Stomach (tissue), 9 donors: ENCODE data around the gene FBXW8. TPM values are rescaled to one million over a fixed set of nuclear protein-coding genes. Genes with fewer than 3 reads are reported as not detected.

Experiments used
- DNase-seq, 2 donors: peaks; one replicate each; pipeline versions ENCODE4 v3.0.0 to v3.0.0-alpha.2; 2013 to 2019
- H3K27ac ChIP-seq, 5 donors: fragments of 200-600 bp in 4 of 5; sonication (generic) in 4 of 5; one replicate each; pipeline ENCODE4 v1.5.1; 2013 to 2019; ENCODE audit warnings: mild to moderate bottlenecking in 1 of 5, moderate library complexity in 1 of 5
- H3K27me3 ChIP-seq, 3 donors: fragments of 200-600 bp; sonication (generic); one replicate each; pipeline ENCODE4 v1.5.1; 2017 to 2019; ENCODE audit warnings: mixed run types in 1 of 3
- H3K36me3 ChIP-seq, 4 donors: fragments of 200-600 bp; sonication (generic); 1 replicate in 3 of 4; 2 replicates in 1 of 4; pipeline ENCODE4 v1.5.1; 2016 to 2019
- H3K4me1 ChIP-seq, 4 donors: fragments of 200-600 bp; sonication (generic); one replicate each; pipeline ENCODE4 v1.5.1; 2016 to 2019
- H3K4me3 ChIP-seq, 4 donors: fragments of 200-600 bp; sonication (generic) in 3 of 4; one replicate each; pipeline ENCODE4 v1.5.1; 2016 to 2019; ENCODE audit warnings: mild to moderate bottlenecking in 1 of 4
- H3K9me3 ChIP-seq, 4 donors: fragments of 200-600 bp; sonication (generic); one replicate each; pipeline ENCODE4 v1.5.1; 2016 to 2019
- EP300 ChIP-seq: sonication (generic); formaldehyde crosslinking; IDR thresholded peaks from one replicate; pipeline ENCODE4 v1.6.1; 2017; ENCODE audit warnings: antibody characterized with exemption
- POLR2A ChIP-seq, 4 donors: fragments of 450-650 bp; IDR thresholded peaks; one replicate each; pipeline ENCODE4 v1.6.1; 2016; ENCODE audit warnings: antibody characterized with exemption in 4 of 4, control low read depth in 2 of 4, mild to moderate bottlenecking in 1 of 4, moderate library complexity in 1 of 4
- POLR2AphosphoS5 ChIP-seq, 3 donors: sonication (generic); formaldehyde crosslinking; IDR thresholded peaks; one replicate each; pipeline ENCODE4 v1.6.1; 2016; ENCODE audit warnings: antibody characterized with exemption in 3 of 3
- WGBS, 5 donors: extraction: QIAGEN DNeasy Blood & Tissue Kit in 3 of 5; methylation state at CpG; one replicate each; pipeline versions ENCODE4 v1.1.5 to v1.1.7; 2013 to 2018; 5-methylcytosine and 5-hydroxymethylcytosine counted together
- intact Hi-C: fragments of 100-400 bp; cut with DNase I; formaldehyde crosslinking; loops from one replicate; pipeline ENCODE4 v1.15.1; 2023; ENCODE audit warnings: low total_unique reads
- polyA plus RNA-seq, 3 donors: library from polyadenylated mRNA; stranded (reverse); fragments of 200-250 nt; gene quantifications; one replicate each; pipeline ENCODE4 v1.2.3, GENCODE V29; 2013
- total RNA-seq, 5 donors: library from RNA; depleted of rRNA; stranded (reverse); fragments of >200 nt; gene quantifications; one replicate each; pipeline versions ENCODE4 v1.1.0 to v1.2.3, GENCODE V29; 2014 to 2016
- TF ChIP-seq, protein P1 (sequence below), 7 experiments: fragments of 450-650 bp in 4 of 7; fragments of 200-600 bp in 3 of 7; sonication (generic) in 3 of 7; IDR thresholded peaks; one replicate each; pipeline ENCODE4 v1.5.1; 2016 to 2019; ENCODE audit warnings: antibody characterized with exemption in 7 of 7, control low read depth in 2 of 7, mild to moderate bottlenecking in 1 of 7
- donor health status: healthy with polysubstance abuse.
- donor health status: Bipolar disorder and iron deficiency.
- donor health status: healthy.

Gene FBXW8
- total and polyA plus RNA-seq, 8 donors = 3.2 to 28.7 (median 6.7) TPM

- peak overlapping the region in 2 of 5 donors; percentile 21 to 32 for H3K27ac ChIP-seq
- intact Hi-C loops = no loop called here
- H3K4me1 ChIP-seq = peaks cover 7 to 49% (median 12%) of the 10 kb centered on the region in 4 donors
- no peaks in the 10 kb centered on the region for H3K9me3 ChIP-seq
- WGBS, 5 donors = 55 to 72% (median 67%) methylated on average over 4 to 6 of the region's 6 CpGs
- DNase-seq = no peak
- TF ChIP-seq EP300 (no peak), POLR2A (IDR thresholded peaks at IDR 0.05) (no peak), POLR2AphosphoS5 (IDR thresholded peaks at IDR 0.05) (no peak)
- TF ChIP-seq, protein P1, sequence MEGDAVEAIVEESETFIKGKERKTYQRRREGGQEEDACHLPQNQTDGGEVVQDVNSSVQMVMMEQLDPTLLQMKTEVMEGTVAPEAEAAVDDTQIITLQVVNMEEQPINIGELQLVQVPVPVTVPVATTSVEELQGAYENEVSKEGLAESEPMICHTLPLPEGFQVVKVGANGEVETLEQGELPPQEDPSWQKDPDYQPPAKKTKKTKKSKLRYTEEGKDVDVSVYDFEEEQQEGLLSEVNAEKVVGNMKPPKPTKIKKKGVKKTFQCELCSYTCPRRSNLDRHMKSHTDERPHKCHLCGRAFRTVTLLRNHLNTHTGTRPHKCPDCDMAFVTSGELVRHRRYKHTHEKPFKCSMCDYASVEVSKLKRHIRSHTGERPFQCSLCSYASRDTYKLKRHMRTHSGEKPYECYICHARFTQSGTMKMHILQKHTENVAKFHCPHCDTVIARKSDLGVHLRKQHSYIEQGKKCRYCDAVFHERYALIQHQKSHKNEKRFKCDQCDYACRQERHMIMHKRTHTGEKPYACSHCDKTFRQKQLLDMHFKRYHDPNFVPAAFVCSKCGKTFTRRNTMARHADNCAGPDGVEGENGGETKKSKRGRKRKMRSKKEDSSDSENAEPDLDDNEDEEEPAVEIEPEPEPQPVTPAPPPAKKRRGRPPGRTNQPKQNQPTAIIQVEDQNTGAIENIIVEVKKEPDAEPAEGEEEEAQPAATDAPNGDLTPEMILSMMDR (IDR thresholded peaks at IDR 0.05) = no peak
- H3K36me3 ChIP-seq = peaks cover 0 to 49% (median 25%) of the 10 kb centered on the region in 4 donors
- no peak overlapping the region for H3K4me3 ChIP-seq
- no peaks in the 10 kb centered on the region for H3K27me3 ChIP-seq
Measured at GRCh38 chr12:117046011-117046369, 135.2 kb downstream of the FBXW8 start.

GRCh38 chr12:117046425-117046824 lies 135.7 kb downstream of the FBXW8 start:
- H3K27me3 ChIP-seq = no peaks in the 10 kb centered on the region
- no peak overlapping the region for H3K4me3 ChIP-seq
- intact Hi-C loops = no loop called here
- WGBS, 5 donors = 87 to 91% (median 90%) methylated on average over 25 to 27 of the region's 27 CpGs
- peaks cover 0 to 49% (median 25%) of the 10 kb centered on the region in 4 donors for H3K36me3 ChIP-seq
- peak overlapping the region in 1 of 5 donors; percentile 21 for H3K27ac ChIP-seq
- DNase-seq = no peak
- peaks cover 7 to 46% (median 12%) of the 10 kb centered on the region in 4 donors for H3K4me1 ChIP-seq
- H3K9me3 ChIP-seq = no peaks in the 10 kb centered on the region
- TF ChIP-seq EP300 (no peak), POLR2AphosphoS5 (IDR thresholded peaks at IDR 0.05) (no peak), POLR2A (IDR thresholded peaks at IDR 0.05) (no peak)
- TF ChIP-seq, protein P1 (IDR thresholded peaks at IDR 0.05) = no peak

DNA sequence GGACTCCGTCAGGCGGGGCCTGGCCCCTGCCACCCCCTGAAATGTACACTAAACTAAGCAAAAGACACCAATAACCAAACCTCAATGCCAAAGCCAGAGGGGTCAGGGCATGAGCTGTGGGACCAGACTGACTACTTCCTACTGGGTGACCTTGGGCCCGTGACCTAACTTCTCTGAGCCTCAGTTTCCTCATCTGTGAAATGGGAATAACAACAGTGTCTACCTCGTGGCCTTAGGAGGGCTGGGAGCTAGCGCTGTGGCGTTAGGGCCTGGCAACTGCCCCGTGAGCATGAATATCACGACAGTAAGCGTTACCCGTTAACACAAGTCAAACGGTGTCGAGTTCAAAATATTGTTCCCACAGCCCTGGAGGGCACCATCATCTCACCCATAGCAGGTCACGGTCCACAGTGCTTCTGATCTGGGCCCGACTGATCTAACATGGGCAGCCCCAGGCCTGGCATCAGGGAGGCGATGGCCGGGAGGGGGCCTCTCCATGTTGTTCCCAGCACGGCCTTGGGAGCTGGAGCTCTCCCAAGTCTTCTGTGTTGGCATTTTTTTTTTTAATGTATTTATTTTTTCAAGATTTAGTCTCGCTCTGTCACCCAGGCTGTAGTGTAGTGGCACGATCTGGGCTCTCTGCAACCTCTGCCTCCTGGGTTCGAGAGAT lies 136.2 kb downstream of the FBXW8 start:
- H3K9me3 ChIP-seq = no peaks in the 10 kb centered on the region
- intact Hi-C loops = no loop called here
- no peak for DNase-seq
- 92 to 96% (median 94%) methylated on average over 18 to 20 of the region's 20 CpGs for WGBS, 5 donors
- H3K4me3 ChIP-seq = no peak overlapping the region
- no peaks in the 10 kb centered on the region for H3K27me3 ChIP-seq
- peaks cover 7 to 42% (median 10%) of the 10 kb centered on the region in 4 donors for H3K4me1 ChIP-seq
- peaks cover 0 to 49% (median 25%) of the 10 kb centered on the region in 4 donors for H3K36me3 ChIP-seq
- TF ChIP-seq, protein P1 (IDR thresholded peaks at IDR 0.05) = no peak
- no peak for TF ChIP-seq POLR2AphosphoS5 (IDR thresholded peaks at IDR 0.05)
- TF ChIP-seq EP300 = no peak
- TF ChIP-seq POLR2A (IDR thresholded peaks at IDR 0.05) = no peak
- no peak overlapping the region for H3K27ac ChIP-seq

- peak overlapping the region in 2 of 5 donors; percentile 25 to 30 for H3K27ac ChIP-seq
- no peak overlapping the region for H3K4me3 ChIP-seq
- H3K9me3 ChIP-seq = no peaks in the 10 kb centered on the region
- peak in 1 of 3 donors; percentile 36 for TF ChIP-seq POLR2AphosphoS5 (IDR thresholded peaks at IDR 0.05)
- TF ChIP-seq POLR2A (IDR thresholded peaks at IDR 0.05) = no peak
- no peak for TF ChIP-seq EP300
- TF ChIP-seq, protein P1 (IDR thresholded peaks at IDR 0.05) = no peak
- WGBS, 5 donors = 51 to 63% (median 61%) methylated on average over 12 to 18 of the region's 18 CpGs
- H3K36me3 ChIP-seq = peaks cover 0 to 49% (median 25%) of the 10 kb centered on the region in 4 donors
- DNase-seq = peak in 1 of 2 donors; percentile 81
- intact Hi-C loops = no loop called here
- H3K27me3 ChIP-seq = no peaks in the 10 kb centered on the region
- H3K4me1 ChIP-seq = peaks cover 4 to 32% (median 11%) of the 10 kb centered on the region in 4 donors
Measured at GRCh38 chr12:117047810-117048584, 137.2 kb downstream of the FBXW8 start.
